KMS-11 (cell line): ENCODE data around the gene DSG2.

Experiments used
- H2AFZ ChIP-seq: fragments of 200-600 bp; sonication (generic); 2 replicates; pipeline ENCODE4 v1.6.1; 2016; ENCODE audit warnings: antibody characterized with exemption, mixed run types, low read depth
- H3K27ac ChIP-seq: fragments of 200-600 bp; sonication (generic); 2 replicates; pipeline ENCODE4 v1.6.1; 2016; ENCODE audit warnings: mild to moderate bottlenecking, mixed run types
- H3K27me3 ChIP-seq: fragments of 200-600 bp; sonication (generic); 2 replicates; pipeline ENCODE4 v1.6.1; 2017; ENCODE audit warnings: mild to moderate bottlenecking, low read depth, mixed run types, moderate library complexity; ENCODE audit not compliant: insufficient read depth
- H3K36me3 ChIP-seq: fragments of 200-600 bp; sonication (generic); 2 replicates; pipeline ENCODE4 v1.6.1; 2017; ENCODE audit warnings: mild to moderate bottlenecking, mixed run types; ENCODE audit not compliant: insufficient read depth
- H3K4me1 ChIP-seq: fragments of 200-600 bp; sonication (generic); 2 replicates; pipeline ENCODE4 v1.6.1; 2016; ENCODE audit warnings: mild to moderate bottlenecking, low read depth, mixed run types; ENCODE audit not compliant: poor library complexity, severe bottlenecking
- H3K4me2 ChIP-seq: fragments of 200-600 bp; sonication (generic); 2 replicates; pipeline ENCODE4 v1.7.0; 2016; ENCODE audit warnings: mild to moderate bottlenecking, mixed run types
- H3K4me3 ChIP-seq: fragments of 200-600 bp; sonication (generic); IDR thresholded peaks from 2 replicates; pipeline ENCODE4 v1.6.1; 2017; ENCODE audit warnings: low read depth, low read length, mixed read lengths; ENCODE audit not compliant: insufficient read depth
- H3K79me2 ChIP-seq: fragments of 200-600 bp; sonication (generic); 2 replicates; pipeline ENCODE4 v1.6.1; 2016; ENCODE audit warnings: low read depth, mixed run types; ENCODE audit not compliant: insufficient read depth
- H3K9ac ChIP-seq: fragments of 200-600 bp; sonication (generic); 2 replicates; pipeline ENCODE4 v1.6.1; 2016; ENCODE audit warnings: mild to moderate bottlenecking, mixed run types
- H4K20me1 ChIP-seq: fragments of 200-600 bp; sonication (generic); 2 replicates; pipeline ENCODE4 v1.6.1; 2016; ENCODE audit warnings: mild to moderate bottlenecking, mixed run types; ENCODE audit not compliant: insufficient read depth
- CTCF ChIP-seq: fragments of 200-600 bp; sonication (generic); conservative IDR thresholded peaks from 2 replicates; pipeline ENCODE4 v1.6.1; 2017; ENCODE audit warnings: low read depth, mild to moderate bottlenecking, antibody characterized with exemption, low read length, moderate library complexity, mixed read lengths

Gene DSG2

GRCh38 chr18:31484461-31484860, 13.5 kb upstream of the DSG2 start:
- Histone ChIP-seq H4K20me1 (no peaks in the 10 kb centered on the region), H3K27ac (no peak overlapping the region), H3K4me3 (no peak overlapping the region), H2AFZ (no peak overlapping the region), H3K79me2 (no peaks in the 10 kb centered on the region), H3K27me3 (no peaks in the 10 kb centered on the region), H3K4me1 (no peaks in the 10 kb centered on the region), H3K9ac (no peak overlapping the region), H3K4me2 (no peak overlapping the region), H3K36me3 (no peaks in the 10 kb centered on the region)
- no peak for TF ChIP-seq CTCF

- Histone ChIP-seq H3K79me2 (no peaks in the 10 kb centered on the region), H3K4me2 (no peak overlapping the region), H3K27me3 (no peaks in the 10 kb centered on the region), H3K4me3 (no peak overlapping the region), H3K36me3 (no peaks in the 10 kb centered on the region), H4K20me1 (no peaks in the 10 kb centered on the region), H3K9ac (no peak overlapping the region), H2AFZ (no peak overlapping the region), H3K27ac (no peak overlapping the region), H3K4me1 (no peaks in the 10 kb centered on the region)
- TF ChIP-seq CTCF = no peak
These were observed 11.8 kb upstream of the DSG2 start for GRCh38 chr18:31486165-31486564.

GRCh38 chr18:31487246-31488015, 10.5 kb upstream of the DSG2 start:
- Histone ChIP-seq H3K4me2 (no peak overlapping the region), H3K36me3 (no peaks in the 10 kb centered on the region), H3K27ac (no peak overlapping the region), H3K4me3 (no peak overlapping the region), H3K4me1 (no peaks in the 10 kb centered on the region), H3K79me2 (no peaks in the 10 kb centered on the region), H3K9ac (no peak overlapping the region), H3K27me3 (no peaks in the 10 kb centered on the region), H2AFZ (no peak overlapping the region), H4K20me1 (no peaks in the 10 kb centered on the region)
- TF ChIP-seq CTCF = no peak

GRCh38 chr18:31489311-31489710, 8.7 kb upstream of the DSG2 start:
- no peak overlapping the region for H3K4me3 ChIP-seq
- H3K36me3 ChIP-seq = no peaks in the 10 kb centered on the region
- no peak overlapping the region for H3K4me2 ChIP-seq
- H3K27me3 ChIP-seq = no peaks in the 10 kb centered on the region
- H2AFZ ChIP-seq = no peak overlapping the region
- H4K20me1 ChIP-seq = no peaks in the 10 kb centered on the region
- no peak overlapping the region for H3K27ac ChIP-seq
- H3K9ac ChIP-seq = no peak overlapping the region
- no peaks in the 10 kb centered on the region for H3K79me2 ChIP-seq
- no peaks in the 10 kb centered on the region for H3K4me1 ChIP-seq
- no peak for TF ChIP-seq CTCF
